GF-D8 (cell line): ENCODE results near the gene PNMA8B.

Experiments
- DNase-seq: peaks from one replicate; lab custom pipeline; 2025; lab: John Stamatoyannopoulos, UW

The PNMA8B gene

GRCh38 chr19:46486358-46486757 lies 9.3 kb downstream of the PNMA8B start:
- no peak for DNase-seq

GRCh38 chr19:46484656-46485055 lies 11.0 kb downstream of the PNMA8B start:
- no peak for DNase-seq

GRCh38 chr19:46482631-46483030 lies 13.0 kb downstream of the PNMA8B start:
- no peak for DNase-seq

- DNase-seq, result no peak
These were observed 13.7 kb downstream of the PNMA8B start for GRCh38 chr19:46481947-46482346.

GRCh38 chr19:46481223-46481848 lies 14.3 kb downstream of the PNMA8B start:
- DNase-seq, result no peak

GRCh38 chr19:46480415-46480814 lies 15.3 kb downstream of the PNMA8B start:
- DNase-seq, result no peak

- DNase-seq, result no peak
These were observed 17.2 kb downstream of the PNMA8B start for GRCh38 chr19:46478356-46478986.

- DNase-seq, result no peak
These were observed 19.7 kb downstream of the PNMA8B start for GRCh38 chr19:46475986-46476385.

GRCh38 chr19:46474211-46474610 lies 21.5 kb downstream of the PNMA8B start:
- DNase-seq, result no peak

- DNase-seq, result no peak
These were observed 23.1 kb downstream of the PNMA8B start for GRCh38 chr19:46472592-46472991.

GRCh38 chr19:46471811-46472543 lies 23.7 kb downstream of the PNMA8B start:
- no peak for DNase-seq

- no peak for DNase-seq
These were observed 24.4 kb downstream of the PNMA8B start, which contains the start of gene PNMA8A for GRCh38 chr19:46471116-46471733. PNMA8A (minus strand) TSS chr19:46471563; CDS start chr19:46471035, 528 bp downstream.

- no peak for DNase-seq
These were observed 25.3 kb downstream of the PNMA8B start for GRCh38 chr19:46470376-46470775.

- no peak for DNase-seq
These were observed 26.0 kb downstream of the PNMA8B start for GRCh38 chr19:46469541-46470185.

- DNase-seq, result no peak
These were observed 29.0 kb downstream of the PNMA8B start for GRCh38 chr19:46466536-46467196.

- no peak for DNase-seq
These were observed 32.2 kb downstream of the PNMA8B start for GRCh38 chr19:46463516-46463915.

- DNase-seq, result no peak
These were observed 34.1 kb downstream of the PNMA8B start for GRCh38 chr19:46461537-46461936.

- no peak for DNase-seq
These were observed 34.7 kb downstream of the PNMA8B start for GRCh38 chr19:46460981-46461380.

- DNase-seq, result no peak
These were observed 35.6 kb downstream of the PNMA8B start for GRCh38 chr19:46460055-46460454.

- no peak for DNase-seq
These were observed 38.7 kb downstream of the PNMA8B start for GRCh38 chr19:46456930-46457329.

- no peak for DNase-seq
These were observed 41.4 kb downstream of the PNMA8B start for GRCh38 chr19:46454244-46454643.

GRCh38 chr19:46453661-46454060 lies 42.0 kb downstream of the PNMA8B start:
- DNase-seq, result no peak
